Measurements from ENCODE around the gene SLC16A11.
A peak's percentile ranks its signal among the peaks of the same experiment; 100 is the strongest.
"Not testable (repeated sequence)": the region's sequence is repeated elsewhere in the genome, so short reads cannot be mapped to it uniquely, and the experiment has no call there.

The SLC16A11 gene

GRCh38 chr17:7058831-7059447 lies 15.0 kb upstream of the SLC16A11 start:
- DNase-seq (ENCODE audit: low read depth in 2 of 2), result no peak

GRCh38 chr17:7056386-7056785 lies 12.5 kb upstream of the SLC16A11 start:
- no peak for DNase-seq (ENCODE audit: low read depth in 2 of 2)

GRCh38 chr17:7050583-7050982 lies 6.7 kb upstream of the SLC16A11 start:
- not testable (repeated sequence) for DNase-seq (ENCODE audit: low read depth in 2 of 2)

GRCh38 chr17:7048968-7049367 lies 5.1 kb upstream of the SLC16A11 start:
- DNase-seq (ENCODE audit: low read depth in 2 of 2), result no peak

- DNase-seq (ENCODE audit: low read depth in 2 of 2), result no peak
These were observed 3.7 kb upstream of the SLC16A11 start for GRCh38 chr17:7047566-7047965.

GRCh38 chr17:7046725-7047397 lies 3.0 kb upstream of the SLC16A11 start:
- peak; percentile 59 to 63 for DNase-seq (ENCODE audit: low read depth in 2 of 2)

- DNase-seq (ENCODE audit: low read depth in 2 of 2), result no peak
These were observed 2.3 kb upstream of the SLC16A11 start for GRCh38 chr17:7046127-7046724.

- peak in 1 of 2 donors; percentile 40 for DNase-seq (ENCODE audit: low read depth in 2 of 2)
These were observed 1.7 kb upstream of the SLC16A11 start for GRCh38 chr17:7045492-7046126.

GRCh38 chr17:7043182-7043496 lies 753 bp downstream of the SLC16A11 start:
- no peak for DNase-seq (ENCODE audit: low read depth in 2 of 2)

GRCh38 chr17:7042501-7043181 lies 1.3 kb downstream of the SLC16A11 start:
- DNase-seq (ENCODE audit: low read depth in 2 of 2), result peak in 1 of 2 donors; percentile 42

GRCh38 chr17:7041607-7042500 lies 2.0 kb downstream of the SLC16A11 start:
- DNase-seq (ENCODE audit: low read depth in 2 of 2), result no peak

- DNase-seq (ENCODE audit: low read depth in 2 of 2), result no peak
These were observed 4.1 kb downstream of the SLC16A11 start for GRCh38 chr17:7039832-7040231.

- DNase-seq (ENCODE audit: low read depth in 2 of 2), result no peak
These were observed 5.6 kb downstream of the SLC16A11 start for GRCh38 chr17:7038025-7038862.

GRCh38 chr17:7035591-7036368 lies 8.1 kb downstream of the SLC16A11 start, which contains the start of gene SLC16A13:
Gene SLC16A13, plus strand, starts transcription at chr17:7036015. Its CDS starts 368 bp downstream, at chr17:7036383.
- DNase-seq (ENCODE audit: low read depth in 2 of 2), result peak; percentile 97 to 98

- DNase-seq (ENCODE audit: low read depth in 2 of 2), result no peak
These were observed 8.8 kb downstream of the SLC16A11 start for GRCh38 chr17:7034955-7035590.

- no peak for DNase-seq (ENCODE audit: low read depth in 2 of 2)
These were observed 14.2 kb downstream of the SLC16A11 start for GRCh38 chr17:7029659-7030058.

GRCh38 chr17:7029096-7029495 lies 14.8 kb downstream of the SLC16A11 start:
- no peak for DNase-seq (ENCODE audit: low read depth in 2 of 2)

GRCh38 chr17:7027335-7027734 lies 16.6 kb downstream of the SLC16A11 start:
- no peak for DNase-seq (ENCODE audit: low read depth in 2 of 2)
